Lower lobe of right lung (tissue), 2 donors: ENCODE data around the gene WSCD2. TPM values are rescaled to one million over a fixed set of nuclear protein-coding genes. Genes with fewer than 3 reads are reported as not detected.

Source experiments
- ATAC-seq, 2 donors: fragments of 200-7000 bp; cut with Tn5 transposase; one replicate each; pipeline ENCODE4 v1.9.1; 2020 to 2022; ENCODE audit warnings: mild to moderate bottlenecking in 2 of 2, moderate library complexity in 2 of 2
- DNase-seq: peaks from one replicate; pipeline ENCODE4 v3.0.0-alpha.2; 2020
- H3K27ac ChIP-seq: fragments of 200-600 bp; one replicate; pipeline ENCODE4 v1.8.0; 2022
- H3K27me3 ChIP-seq: fragments of 200-600 bp; one replicate; pipeline ENCODE4 v1.8.0; 2022; ENCODE audit warnings: low read depth
- H3K36me3 ChIP-seq: fragments of 200-600 bp; one replicate; pipeline ENCODE4 v1.8.0; 2022; ENCODE audit warnings: mild to moderate bottlenecking
- H3K4me1 ChIP-seq: fragments of 200-600 bp; one replicate; pipeline ENCODE4 v1.8.0; 2022
- H3K4me3 ChIP-seq: fragments of 200-600 bp; one replicate; pipeline ENCODE4 v1.8.0; 2022; ENCODE audit warnings: mild to moderate bottlenecking
- H3K9me3 ChIP-seq: fragments of 200-600 bp; one replicate; pipeline ENCODE4 v1.8.0; 2022
- CTCF ChIP-seq: fragments of 200-600 bp; IDR thresholded peaks from one replicate; pipeline ENCODE4 v1.8.0; 2022; ENCODE audit warnings: antibody characterized with exemption, mild to moderate bottlenecking
- intact Hi-C: fragments of 100-400 bp; cut with DNase I; formaldehyde crosslinking; loops from one replicate; pipeline ENCODE4 v1.11.0; 2022
- total RNA-seq: library from RNA; stranded (reverse); fragmentation: NEBNext Ultra II Directional; extraction: Animal tissue kit (Norgen Biotek cat#: 25700); gene quantifications from one replicate; pipeline ENCODE4 v1.2.1, GENCODE V29; 2021
- donor health status: DM: no; HTN: yes; CAD: no; lungs with severe emphysema.

Gene WSCD2
- total RNA-seq, 1 donor from 2014 or later: 0.89 TPM

- intact Hi-C loops: no loop called here
- DNase-seq (no peak), ATAC-seq (no peak)
- no peaks in the 10 kb centered on the region for H3K36me3 ChIP-seq
- H3K27ac ChIP-seq: no peak overlapping the region
- no peak for TF ChIP-seq CTCF
- H3K4me1 ChIP-seq: no peaks in the 10 kb centered on the region
- H3K4me3 ChIP-seq: no peak overlapping the region
- H3K27me3 ChIP-seq: no peaks in the 10 kb centered on the region
- H3K9me3 ChIP-seq: no peaks in the 10 kb centered on the region
Observed at GRCh38 chr12:108185002-108185401, 55.9 kb downstream of the WSCD2 start.

- no peak for ATAC-seq
- TF ChIP-seq CTCF: no peak
Observed at GRCh38 chr12:108187831-108188230, 58.7 kb downstream of the WSCD2 start.

GRCh38 chr12:108190529-108190928 lies 61.4 kb downstream of the WSCD2 start:
- no peak overlapping the region for H3K27ac ChIP-seq
- DNase-seq: no peak
- no peak for TF ChIP-seq CTCF
- no peaks in the 10 kb centered on the region for H3K4me1 ChIP-seq
- H3K36me3 ChIP-seq: no peaks in the 10 kb centered on the region
- ATAC-seq: no peak
- no peaks in the 10 kb centered on the region for H3K27me3 ChIP-seq
- H3K4me3 ChIP-seq: no peak overlapping the region
- H3K9me3 ChIP-seq: no peaks in the 10 kb centered on the region
- intact Hi-C loops: no loop called here

More at GRCh38 chr12:108187831-108188230, 58.7 kb downstream of the WSCD2 start:
- no peak for DNase-seq
- H3K4me3 ChIP-seq: no peak overlapping the region
- no peaks in the 10 kb centered on the region for H3K9me3 ChIP-seq
- no peaks in the 10 kb centered on the region for H3K4me1 ChIP-seq
- no peaks in the 10 kb centered on the region for H3K36me3 ChIP-seq
- H3K27ac ChIP-seq: no peak overlapping the region
- no peaks in the 10 kb centered on the region for H3K27me3 ChIP-seq
- intact Hi-C loops: no loop called here

- no peak for ATAC-seq
- Histone ChIP-seq H3K36me3 (no peaks in the 10 kb centered on the region), H3K27me3 (no peaks in the 10 kb centered on the region), H3K4me3 (no peak overlapping the region), H3K27ac (no peak overlapping the region), H3K4me1 (no peaks in the 10 kb centered on the region), H3K9me3 (no peaks in the 10 kb centered on the region)
- no peak for TF ChIP-seq CTCF
- intact Hi-C loops: no loop called here
- DNase-seq: no peak
Observed at GRCh38 chr12:108191086-108191485, 62.0 kb downstream of the WSCD2 start.

- TF ChIP-seq CTCF: no peak
Observed at GRCh38 chr12:108191938-108192337, 62.9 kb downstream of the WSCD2 start.

GRCh38 chr12:108193493-108193892 lies 64.4 kb downstream of the WSCD2 start:
- Histone ChIP-seq H3K4me3 (no peak overlapping the region), H3K27ac (no peak overlapping the region), H3K4me1 (no peaks in the 10 kb centered on the region), H3K9me3 (no peaks in the 10 kb centered on the region), H3K27me3 (no peaks in the 10 kb centered on the region), H3K36me3 (no peaks in the 10 kb centered on the region)
- ATAC-seq: no peak
- intact Hi-C loops: no loop called here
- no peak for DNase-seq
- no peak for TF ChIP-seq CTCF

More at GRCh38 chr12:108191938-108192337, 62.9 kb downstream of the WSCD2 start:
- Histone ChIP-seq H3K9me3 (no peaks in the 10 kb centered on the region), H3K4me1 (no peaks in the 10 kb centered on the region), H3K27me3 (no peaks in the 10 kb centered on the region), H3K27ac (no peak overlapping the region), H3K36me3 (no peaks in the 10 kb centered on the region), H3K4me3 (no peak overlapping the region)
- intact Hi-C loops: no loop called here
- DNase-seq (no peak), ATAC-seq (no peak)
